ENCODE measurements around the gene TRIM37. TPM values are rescaled to one million over a fixed set of nuclear protein-coding genes. Genes with fewer than 3 reads are reported as not detected.
A peak's percentile ranks its signal among the peaks of the same experiment; 100 is the strongest.
"Not testable (repeated sequence)": the region's sequence is repeated elsewhere in the genome, so short reads cannot be mapped to it uniquely, and the experiment has no call there.

Gene TRIM37
- total RNA-seq, 2 donors from 2014 or later = 16.8 to 18.5 TPM

DNA sequence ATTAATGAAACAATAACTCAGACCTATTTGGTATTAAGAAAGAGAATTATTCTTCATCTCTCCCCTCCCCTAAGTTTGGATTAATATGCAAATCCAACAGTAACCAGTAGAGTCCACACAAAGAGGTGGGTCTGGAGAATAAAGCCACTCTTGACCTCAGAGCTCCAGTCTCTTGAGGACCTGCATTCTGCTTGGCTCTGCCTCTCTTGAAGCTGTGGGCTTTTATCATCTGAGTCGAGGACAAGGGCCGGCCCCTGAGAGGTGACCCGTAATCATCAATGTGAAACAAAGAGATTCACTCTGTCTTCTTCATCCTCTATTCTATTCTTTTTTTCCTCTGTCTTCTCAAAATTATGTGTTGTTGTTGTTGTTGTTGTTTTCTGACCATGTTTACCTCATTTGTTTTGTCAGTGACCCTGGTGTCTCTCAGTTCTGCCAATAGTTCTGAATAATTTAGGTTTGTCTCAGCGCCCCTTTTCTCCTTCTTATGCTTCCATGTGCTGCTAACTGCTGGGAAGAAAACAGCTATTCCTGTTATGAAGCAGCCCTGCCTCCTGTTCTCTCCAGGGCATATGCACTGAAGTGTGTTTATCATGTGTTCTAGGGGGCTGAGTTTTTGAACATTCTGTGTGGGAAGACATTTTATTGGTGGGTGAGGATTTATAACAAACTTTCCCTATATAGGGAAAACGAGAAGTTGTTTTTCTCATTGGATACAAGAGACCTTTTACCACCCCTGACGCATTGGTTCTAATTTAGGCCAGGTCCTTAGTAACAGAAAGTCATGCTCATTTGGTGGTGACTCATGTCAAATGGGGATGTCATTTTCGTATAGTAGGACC is 135.8 kb downstream of the TRIM37 start:
- intact Hi-C loops (cut with DNase I) = no loop called here
- no peak for DNase-seq
- ATAC-seq = no peak

DNA sequence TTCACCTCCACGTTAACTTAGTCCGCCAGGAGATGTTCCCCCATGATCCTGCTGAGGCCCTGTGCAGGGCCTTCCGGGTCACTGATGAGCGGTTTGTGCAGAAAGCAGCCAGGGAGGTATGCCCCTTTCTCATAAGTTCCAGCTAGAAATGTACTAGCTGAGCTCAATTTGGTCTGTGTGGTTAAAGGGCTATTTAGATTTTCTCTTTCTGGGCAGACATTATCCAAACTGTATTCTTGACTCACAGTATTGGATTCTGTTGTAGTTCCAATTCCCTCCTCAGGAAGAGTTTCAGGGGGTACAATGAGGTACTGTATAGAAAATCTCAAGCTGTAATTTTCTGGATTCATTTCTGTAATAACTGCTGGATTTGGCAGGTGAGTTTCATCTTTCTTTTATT is 137.1 kb downstream of the TRIM37 start:
- no peak for DNase-seq
- no peak for ATAC-seq
- intact Hi-C loops (cut with DNase I) = no loop called here

DNA sequence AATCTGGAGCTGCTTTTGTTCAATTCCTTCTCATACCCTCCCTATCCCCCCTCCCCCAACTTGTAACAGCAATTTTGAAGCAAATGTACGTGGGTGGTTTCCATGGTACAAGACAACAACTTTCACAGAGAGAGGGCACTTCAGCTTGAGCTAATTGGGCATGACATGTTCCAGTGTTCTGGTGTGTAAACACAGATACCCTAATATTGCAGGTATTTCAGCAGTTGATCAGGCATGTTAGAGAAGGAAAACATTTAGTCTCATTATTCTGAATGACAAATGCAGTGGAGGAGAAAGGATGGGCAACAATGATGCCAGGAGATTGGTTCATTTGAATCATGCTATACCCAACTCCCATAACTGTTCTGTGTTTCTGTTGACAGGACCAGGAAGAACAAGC is 137.5 kb downstream of the TRIM37 start:
- DNase-seq (no peak), ATAC-seq (no peak)
- intact Hi-C loops (cut with DNase I) = no loop called here

DNA sequence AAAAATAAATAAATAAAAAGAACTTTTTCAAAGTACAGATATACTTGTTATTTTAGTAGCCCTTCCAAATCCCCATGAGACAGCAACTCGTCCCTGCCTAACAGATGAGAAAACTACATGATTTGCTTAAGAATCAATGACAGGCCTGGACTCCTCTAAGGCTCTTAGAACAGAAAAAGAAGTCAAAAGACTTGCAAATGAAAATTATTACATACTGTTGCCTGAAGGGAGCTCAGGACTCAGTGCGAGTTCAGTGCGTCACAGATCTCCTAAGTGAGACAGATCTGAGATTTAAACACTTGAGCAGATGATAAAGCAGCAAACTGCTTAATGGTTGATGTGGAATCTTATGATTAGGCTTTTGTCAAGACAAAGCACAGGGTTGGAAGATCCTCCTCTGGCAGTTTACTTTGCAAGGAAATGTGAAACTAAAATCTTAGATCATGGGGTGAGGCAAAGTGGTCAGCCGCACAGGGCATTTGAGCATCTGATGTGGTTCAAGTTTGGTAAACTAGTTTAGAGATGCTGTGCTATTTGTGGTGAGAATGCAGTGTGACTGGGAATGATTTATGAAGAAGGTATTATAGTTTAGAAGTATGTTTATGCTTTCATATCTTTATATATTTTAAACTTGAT is 138.1 kb downstream of the TRIM37 start:
- DNase-seq (no peak), ATAC-seq (no peak)
- intact Hi-C loops (cut with DNase I) = no loop called here

DNA sequence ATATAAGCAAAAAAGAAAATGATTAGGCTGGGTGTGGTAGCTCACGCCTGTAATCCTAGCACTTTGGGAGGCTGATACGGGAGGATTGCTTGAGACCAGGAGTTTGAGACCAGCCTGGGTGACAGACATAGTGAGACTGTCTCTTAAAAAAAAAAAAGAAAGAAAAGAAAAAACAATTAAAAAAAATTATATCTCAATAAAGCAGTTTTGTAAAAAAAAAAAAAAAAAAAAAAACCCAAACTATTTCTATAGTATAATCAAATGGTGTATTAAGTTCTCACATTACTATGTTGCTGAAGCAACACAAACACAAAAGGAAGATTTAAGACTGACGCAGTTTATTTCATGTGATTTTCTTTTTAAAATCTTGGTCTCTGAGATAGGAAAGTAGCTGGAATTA is 140.5 kb downstream of the TRIM37 start:
- intact Hi-C loops (cut with DNase I) = no loop called here
- ATAC-seq (no peak), DNase-seq (no peak)

DNA sequence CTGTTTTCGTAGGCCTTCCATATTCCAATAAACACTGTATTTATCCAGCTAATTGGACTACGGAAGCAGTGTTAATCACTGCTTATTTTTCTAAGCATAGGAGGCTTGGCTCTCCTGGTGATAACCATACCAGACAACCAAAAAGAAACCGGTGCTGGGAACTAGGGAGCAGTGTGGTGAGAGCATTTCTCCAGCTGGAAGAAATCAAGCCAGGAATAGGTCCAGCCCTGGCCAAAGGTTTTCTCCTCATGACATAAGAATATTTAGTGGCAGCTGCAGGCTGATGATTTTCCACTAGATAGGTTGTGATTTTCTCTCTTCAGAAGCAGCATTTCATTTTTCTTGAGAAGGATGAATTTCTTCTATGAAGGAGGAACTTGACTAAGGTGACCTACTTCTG is 141.5 kb downstream of the TRIM37 start:
- DNase-seq (no peak), ATAC-seq (peak in 1 of 2 donors; percentile 30)
- intact Hi-C loops (cut with DNase I) = no loop called here

DNA sequence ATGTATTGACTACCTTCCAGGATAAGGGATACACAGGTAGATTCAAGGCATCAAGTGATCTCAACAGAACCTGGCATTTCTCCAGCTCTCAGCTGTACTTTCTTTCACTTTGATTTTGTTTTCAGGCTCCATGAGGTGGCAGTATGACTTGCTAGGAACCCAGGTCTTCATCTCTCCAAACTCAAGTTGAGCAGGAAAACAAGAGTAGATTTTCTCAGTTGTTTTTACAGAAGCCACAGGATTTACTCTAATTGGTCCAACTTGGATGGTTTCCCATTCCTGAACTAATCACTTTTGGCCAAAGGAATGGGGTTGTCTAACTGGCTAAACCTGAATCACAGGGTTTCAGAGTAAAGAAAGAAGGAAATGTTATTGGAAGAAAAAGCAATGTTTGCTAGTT is 146.6 kb downstream of the TRIM37 start:
- DNase-seq (no peak), ATAC-seq (no peak)
- intact Hi-C loops (cut with DNase I) = no loop called here

DNA sequence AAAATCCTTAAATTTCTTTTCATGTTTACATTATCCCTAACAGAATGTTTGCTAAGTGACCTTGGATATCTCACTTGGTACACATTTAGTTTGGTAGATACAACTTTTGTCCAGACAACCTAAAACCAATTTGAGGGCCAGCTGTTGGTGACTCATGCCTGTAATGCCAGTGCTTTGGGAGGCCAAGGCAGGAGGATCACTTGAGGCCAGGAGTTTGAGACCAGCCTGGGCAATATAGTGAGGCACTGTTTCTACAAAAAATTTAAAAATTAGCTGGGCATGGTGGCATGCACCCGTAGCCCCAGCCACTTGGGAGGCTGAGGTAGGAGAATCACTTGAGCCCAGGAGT is 149.0 kb downstream of the TRIM37 start:
- DNase-seq; ATAC-seq; intact Hi-C loops (cut with DNase I): not testable (repeated sequence)

DNA sequence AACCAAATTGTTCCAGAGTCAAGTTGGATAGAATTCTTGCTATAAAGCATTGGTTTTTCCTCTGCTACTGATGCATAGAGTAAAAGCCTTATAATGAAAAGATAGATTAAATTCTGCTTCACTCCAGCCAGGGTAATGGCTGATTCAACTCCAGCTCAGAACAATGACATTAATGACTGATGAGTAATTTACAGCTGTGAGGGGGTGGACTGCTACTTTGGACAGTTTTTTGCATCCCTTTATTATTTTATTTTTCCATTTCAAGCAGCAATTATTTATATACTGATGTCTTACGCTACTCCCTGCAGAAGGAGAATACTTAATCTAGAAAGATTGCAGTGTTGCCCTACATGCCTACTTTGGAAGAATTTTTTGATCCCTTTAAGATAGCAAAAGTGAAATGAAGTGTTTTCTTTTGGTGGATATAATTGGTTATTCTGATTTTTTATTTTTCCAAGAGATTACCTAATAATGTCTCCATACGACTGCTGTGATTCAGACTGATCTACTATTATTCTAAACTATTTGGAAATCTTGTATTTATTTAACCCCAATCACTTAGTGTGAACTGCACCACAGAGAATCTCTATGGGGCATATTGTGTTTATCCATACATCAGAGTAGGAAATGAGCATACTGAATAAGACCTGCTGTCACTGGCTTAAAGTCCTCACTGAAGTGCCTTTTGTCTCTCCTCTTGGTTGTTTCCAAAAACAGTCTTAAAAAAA is 149.5 kb downstream of the TRIM37 start:
- ATAC-seq = no peak
- intact Hi-C loops (cut with DNase I) = no loop called here
- DNase-seq = no peak

DNA sequence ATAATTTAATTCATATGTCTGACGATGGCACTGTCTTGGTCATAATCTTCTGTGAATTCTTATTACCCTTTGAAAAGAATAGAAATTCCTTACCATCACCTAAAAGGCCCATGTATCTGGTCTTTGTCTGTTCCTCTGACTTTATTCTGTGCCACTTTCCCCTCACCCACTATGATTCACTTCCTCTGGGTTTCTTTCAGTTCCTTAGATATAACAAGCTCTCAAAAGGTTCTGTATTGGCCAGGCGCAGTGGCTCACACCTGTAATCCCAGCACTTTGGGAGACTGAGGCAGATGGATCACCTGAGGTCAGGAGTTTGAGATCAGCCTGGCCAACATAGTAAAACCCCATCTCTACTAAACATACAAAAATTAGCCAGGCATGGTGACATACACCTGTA is 152.3 kb downstream of the TRIM37 start:
- intact Hi-C loops (cut with DNase I); DNase-seq; ATAC-seq: not testable (repeated sequence)

DNA sequence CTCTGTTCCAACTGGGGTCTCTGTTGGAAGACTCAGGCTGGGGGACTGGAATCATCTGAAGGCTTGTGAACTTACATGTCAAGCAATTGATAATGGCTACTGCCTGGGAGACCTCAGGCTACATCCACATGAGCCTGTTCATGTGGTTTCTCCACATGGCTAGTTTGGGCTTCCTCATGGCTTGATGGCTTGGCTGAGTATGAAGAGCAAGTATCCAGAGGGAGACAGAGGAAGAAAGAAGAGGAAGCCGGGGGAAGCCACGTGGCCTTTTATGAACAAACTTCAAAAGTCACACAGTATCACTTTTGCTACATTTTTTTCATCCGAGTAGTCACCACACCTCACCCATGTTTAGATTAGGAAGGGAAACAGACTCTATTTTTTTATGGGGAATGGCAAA is 158.9 kb downstream of the TRIM37 start:
- DNase-seq (no peak), ATAC-seq (no peak)
- intact Hi-C loops (cut with DNase I) = no loop called here

DNA sequence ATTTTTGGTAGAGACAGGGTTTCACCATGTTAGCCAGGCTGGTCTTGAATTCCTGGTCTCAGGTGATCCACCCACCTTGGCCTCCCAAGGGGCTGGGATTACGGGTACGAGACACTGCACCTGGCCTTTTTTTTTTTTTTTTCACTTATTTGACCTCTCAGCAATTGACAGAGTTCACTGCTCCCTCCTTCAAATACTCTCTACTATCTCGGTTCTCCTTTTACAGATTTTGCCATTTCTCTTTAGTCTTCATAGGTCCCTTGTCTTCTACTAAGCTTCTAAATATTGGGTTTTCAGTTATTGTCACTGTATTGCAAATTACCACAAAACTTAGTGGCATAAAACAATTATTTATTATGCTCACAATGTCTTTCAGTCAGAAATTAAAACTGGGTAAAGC is 159.3 kb downstream of the TRIM37 start:
- DNase-seq (no peak), ATAC-seq (no peak)
- intact Hi-C loops (cut with DNase I) = no loop called here

DNA sequence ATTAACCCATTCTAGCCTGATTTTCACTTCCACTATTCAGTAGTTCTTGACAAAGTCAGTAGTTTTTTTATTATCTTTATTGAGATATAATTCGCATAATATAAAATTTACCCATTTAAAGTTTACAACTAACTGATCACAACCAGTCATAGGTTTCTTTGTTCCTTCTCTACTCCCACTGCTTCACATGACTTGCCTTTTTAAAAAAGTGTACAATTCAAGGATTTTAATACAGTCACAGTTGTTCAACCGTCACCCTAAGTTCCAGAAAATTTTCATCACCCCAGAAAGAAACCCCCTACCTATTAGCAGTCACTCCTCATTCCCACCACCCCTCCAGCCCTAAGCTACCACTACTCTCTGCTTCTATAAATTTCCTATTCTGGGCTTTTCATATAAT is 162.5 kb downstream of the TRIM37 start:
- intact Hi-C loops (cut with DNase I) = no loop called here
- no peak for DNase-seq
- no peak for ATAC-seq

DNA sequence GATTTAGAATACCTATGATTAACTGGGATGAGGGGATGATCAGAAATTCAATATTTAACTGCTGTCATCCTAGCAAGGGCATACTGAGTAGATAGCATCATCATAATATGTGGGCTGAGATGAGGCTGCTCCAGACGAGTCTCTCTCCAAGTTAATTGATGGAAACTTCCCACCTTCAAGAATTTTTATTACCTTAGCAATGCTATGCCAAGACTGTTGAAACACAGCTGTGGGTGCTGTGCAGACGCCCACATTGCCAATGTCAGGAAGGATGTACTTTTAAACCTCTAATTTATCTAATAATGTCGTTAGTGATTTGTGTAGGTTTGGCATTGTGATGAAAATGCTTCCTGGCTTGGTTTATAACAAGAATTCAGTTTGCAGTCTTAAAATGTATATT is 170.4 kb downstream of the TRIM37 start:
- DNase-seq = no peak
- intact Hi-C loops (cut with DNase I) = no loop called here
- ATAC-seq = no peak

DNA sequence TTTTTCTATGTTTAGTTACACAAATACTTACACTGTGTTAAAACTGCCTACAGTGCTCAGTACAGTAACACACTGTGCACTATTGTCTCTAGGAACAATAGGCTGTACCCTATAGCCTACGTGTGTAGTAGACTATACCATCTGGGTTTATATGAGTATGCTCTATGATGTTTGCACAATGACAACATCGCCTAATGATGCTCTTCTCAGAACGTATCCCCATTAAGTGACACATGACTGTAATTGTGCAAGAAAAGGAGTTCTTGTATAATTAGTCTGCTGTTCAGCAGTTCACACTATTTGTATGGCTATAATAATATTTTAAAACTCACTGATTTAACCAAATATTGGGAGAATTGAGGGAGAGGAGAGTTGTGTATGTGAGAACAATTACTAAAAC is 173.7 kb downstream of the TRIM37 start:
- no peak for ATAC-seq
- DNase-seq = no peak
- intact Hi-C loops (cut with DNase I) = no loop called here

Small RNA genes lying within 50 kb of the gene (microRNA-seq; reads per million reads assigned to microRNA genes)
- gene MIR301A (228 to 1,678 reads per million in 2 donors), gene MIR454 (1,350 to 1,811 reads per million in 2 donors)

Other genes starting within 250 kb of the TRIM37 start
- 10 to 100 TPM; 23.0 to 29.8 TPM for gene SKA2, start 48.3 kb upstream of the TRIM37 start, total RNA-seq
- gene PRR11, start 48.9 kb upstream of the TRIM37 start, total RNA-seq = 1 to 10 TPM; 1.3 to 2.5 TPM
- gene SMG8, start 103.2 kb upstream of the TRIM37 start, total RNA-seq = 1 to 10 TPM; 8.4 to 8.9 TPM
- 1 to 10 TPM; 2.0 to 4.3 TPM for gene GDPD1, start 113.6 kb upstream of the TRIM37 start, total RNA-seq
- gene YPEL2, start 224.8 kb upstream of the TRIM37 start, total RNA-seq = 10 to 100 TPM; 10.5 to 25.4 TPM